Keratinocyte (primary cell): ENCODE results near the gene HSPA1B. TPM values are rescaled to one million over a fixed set of nuclear protein-coding genes. Genes with fewer than 3 reads are reported as not detected.

Experiments
- DNase-seq: peaks from one replicate; pipeline ENCODE4 v3.0.0-alpha.2; 2011; ENCODE audit warnings: low read depth, missing footprints, low spot score
- FAIRE-seq: peaks from 2 replicates; lab custom pipeline; 2011; peaks lifted over from hg19 to GRCh38; lab: Jason Lieb, UNC
- H2AFZ ChIP-seq: 2 replicates; pipeline ENCODE4 v1.6.0; 2012; ENCODE audit warnings: low read length, control low read depth, inconsistent platforms; ENCODE audit not compliant: control insufficient read depth
- H3K27ac ChIP-seq: 2 replicates; pipeline ENCODE4 v1.5.1; 2011; ENCODE audit warnings: low read length; ENCODE audit not compliant: control insufficient read depth, insufficient read depth
- H3K27me3 ChIP-seq: 3 replicates; pipeline ENCODE4 v1.6.0; 2011; ENCODE audit warnings: low read length; ENCODE audit not compliant: control insufficient read depth, insufficient read depth; ENCODE audit errors: extremely low read depth
- H3K36me3 ChIP-seq, 2 experiments: 2 replicates in 1 of 2; 3 replicates in 1 of 2; pipeline ENCODE4 v1.5.1; 2011; ENCODE audit warnings: low read length in 2 of 2, mild to moderate bottlenecking in 1 of 2; ENCODE audit not compliant: control insufficient read depth in 2 of 2, insufficient read depth in 2 of 2; ENCODE audit errors: extremely low read depth in 1 of 2
- H3K4me1 ChIP-seq: 3 replicates; pipeline ENCODE4 v1.5.1; 2011; ENCODE audit warnings: low read length; ENCODE audit not compliant: control insufficient read depth, insufficient read depth; ENCODE audit errors: extremely low read depth
- H3K4me2 ChIP-seq: 3 replicates; pipeline ENCODE4 v1.6.0; 2011; ENCODE audit warnings: low read depth, low read length; ENCODE audit not compliant: control insufficient read depth, insufficient read depth; ENCODE audit errors: extremely low read depth
- H3K4me3 ChIP-seq, 3 experiments: fragments of 200-600 bp in 1 of 3; sonication (generic) in 1 of 3; 2 replicates in 2 of 3; 3 replicates in 1 of 3; pipeline ENCODE4 v1.5.1; 2011 to 2016; ENCODE audit warnings: low read length in 3 of 3, mild to moderate bottlenecking in 3 of 3, control low read depth in 2 of 3, inconsistent platforms in 1 of 3, low read depth in 1 of 3, mixed read lengths in 1 of 3, mixed run types in 1 of 3, moderate library complexity in 1 of 3; ENCODE audit not compliant: control insufficient read depth in 2 of 3, insufficient read depth in 2 of 3; ENCODE audit errors: extremely low read depth in 1 of 3
- H3K79me2 ChIP-seq: 2 replicates; pipeline ENCODE4 v1.6.0; 2012; ENCODE audit warnings: low read length; ENCODE audit not compliant: control insufficient read depth, insufficient read depth
- H3K9ac ChIP-seq: 3 replicates; pipeline ENCODE4 v1.6.0; 2011; ENCODE audit warnings: low read length; ENCODE audit not compliant: control insufficient read depth, insufficient read depth; ENCODE audit errors: extremely low read depth
- H3K9me1 ChIP-seq: 3 replicates; pipeline ENCODE4 v1.6.0; 2011; ENCODE audit warnings: low read length; ENCODE audit not compliant: control insufficient read depth, insufficient read depth; ENCODE audit errors: extremely low read depth
- H3K9me3 ChIP-seq: 2 replicates; pipeline ENCODE4 v1.5.1; 2012; ENCODE audit warnings: low read depth, low read length; ENCODE audit not compliant: control insufficient read depth
- H4K20me1 ChIP-seq: 3 replicates; pipeline ENCODE4 v1.6.0; 2011; ENCODE audit warnings: low read length; ENCODE audit not compliant: control insufficient read depth, insufficient read depth; ENCODE audit errors: extremely low read depth
- CTCF ChIP-seq, 3 experiments: IDR thresholded peaks in 1 of 3; conservative IDR thresholded peaks in 1 of 3; optimal IDR thresholded peaks in 1 of 3; 2 replicates in 2 of 3; 3 replicates in 1 of 3; pipeline versions ENCODE3 to v1.5.1; 2011; ENCODE audit warnings: low read length in 3 of 3, mild to moderate bottlenecking in 3 of 3, moderate library complexity in 2 of 3, control low read depth in 1 of 3, inconsistent platforms in 1 of 3; ENCODE audit not compliant: insufficient read depth in 2 of 3; ENCODE audit errors: extremely low read depth in 1 of 3
- EZH2 ChIP-seq: IDR thresholded peaks from one replicate; pipeline ENCODE4 v1.6.1; 2012; ENCODE audit warnings: inconsistent platforms, mild to moderate bottlenecking, low read length, moderate library complexity
- dilution Hi-C: fragments of 300-500 bp; cut with MboI; formaldehyde crosslinking; loops from one replicate; pipeline ENCODE4 v1.7.0; 2020; ENCODE audit warnings: low sequenced_read_pairs; ENCODE audit not compliant: extremely low pct_ligation_motif_present
- polyA plus RNA-seq, 5 experiments: library from polyadenylated mRNA; depleted of rRNA in 3 of 5; stranded (reverse) in 3 of 5; stranded (forward) in 1 of 5; unstranded in 1 of 5; fragments of >200 nt; gene quantifications; 1 replicate in 1 of 5; 2 replicates in 3 of 5; 3 replicates in 1 of 5; pipeline versions ENCODE4 v1.2.1 to v1.2.3, GENCODE V29; 2011 to 2012; ENCODE audit warnings: missing spikeins in 2 of 5, low read depth in 1 of 5, low replicate concordance in 1 of 5

The HSPA1B gene
- polyA plus RNA-seq, 1 donor (not counting 4 experiments of a cell fraction or from before 2014, with no cell fraction given): 48.1 TPM

- Histone ChIP-seq H3K27ac (no peak overlapping the region), H3K79me2 (peaks cover 3% of the 10 kb centered on the region), H4K20me1 (no peaks in the 10 kb centered on the region), H3K4me3 (no peak overlapping the region), H3K36me3 (no peaks in the 10 kb centered on the region), H3K9me3 (no peaks in the 10 kb centered on the region), H3K4me2 (no peak overlapping the region), H3K4me1 (peaks cover 13% of the 10 kb centered on the region), H3K9me1 (no peaks in the 10 kb centered on the region), H3K9ac (no peak overlapping the region), H3K27me3 (no peaks in the 10 kb centered on the region), H2AFZ (no peak overlapping the region)
- DNase-seq: no peak
- dilution Hi-C loops: no loop called here
- FAIRE-seq: no peak
- TF ChIP-seq CTCF (optimal IDR thresholded peaks at IDR 0.05 in 1 of 3, IDR thresholded peaks at IDR 0.05 in 1 of 3, conservative IDR thresholded peaks at IDR 0.05 in 1 of 3; ENCODE audit: extremely low read depth in 1 of 3, insufficient read depth in 2 of 3, low read length in 3 of 3) (no peak), EZH2 (no peak)
These were observed 15.9 kb upstream of the HSPA1B start for GRCh38 chr6:31811645-31812044.

- Histone ChIP-seq H3K9me1 (no peaks in the 10 kb centered on the region), H3K4me1 (peaks cover 18% of the 10 kb centered on the region), H3K27ac (peak overlapping the region; percentile 84), H3K4me3 (peak overlapping the region in 2 of 3 experiments; percentile 49 to 54), H2AFZ (peak overlapping the region; percentile 61), H3K36me3 (no peaks in the 10 kb centered on the region), H3K9ac (peak overlapping the region; percentile 69), H3K9me3 (no peaks in the 10 kb centered on the region), H3K27me3 (no peaks in the 10 kb centered on the region), H3K4me2 (peak overlapping the region; percentile 85), H4K20me1 (no peaks in the 10 kb centered on the region), H3K79me2 (peaks cover 16% of the 10 kb centered on the region)
- FAIRE-seq (no peak), DNase-seq (no peak)
- dilution Hi-C loops: no loop called here
- TF ChIP-seq CTCF (optimal IDR thresholded peaks at IDR 0.05 in 1 of 3, IDR thresholded peaks at IDR 0.05 in 1 of 3, conservative IDR thresholded peaks at IDR 0.05 in 1 of 3; ENCODE audit: extremely low read depth in 1 of 3, insufficient read depth in 2 of 3, low read length in 3 of 3): no peak
- no peak for TF ChIP-seq EZH2
These were observed 14.1 kb upstream of the HSPA1B start for GRCh38 chr6:31813465-31813849.
